ENCODE data around the gene RELL2.

RELL2 gene

DNA sequence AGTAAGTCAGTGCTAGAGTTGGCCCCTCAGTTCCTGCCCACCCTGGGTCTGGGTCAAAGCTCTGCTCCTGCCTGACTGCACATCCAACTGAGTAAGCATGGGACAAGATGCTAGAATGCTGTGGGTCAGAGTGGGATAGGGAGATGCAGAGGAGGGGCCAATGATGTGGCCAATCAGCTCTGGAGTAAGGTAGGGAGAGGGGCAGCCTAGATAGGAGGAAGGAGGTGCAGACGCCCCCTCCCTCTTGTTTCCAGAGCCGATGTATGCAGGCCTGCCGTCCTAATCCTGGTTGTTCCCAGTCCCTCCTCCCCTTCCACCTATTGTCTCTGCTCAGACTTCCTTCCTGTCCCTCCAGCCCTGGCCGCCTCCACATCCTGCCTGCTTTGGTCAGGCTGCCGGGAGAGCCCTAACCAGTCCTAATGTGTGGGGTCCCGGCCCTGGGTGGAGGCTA is 44.0 kb downstream of the RELL2 start:
- no peak for DNase-seq

DNA sequence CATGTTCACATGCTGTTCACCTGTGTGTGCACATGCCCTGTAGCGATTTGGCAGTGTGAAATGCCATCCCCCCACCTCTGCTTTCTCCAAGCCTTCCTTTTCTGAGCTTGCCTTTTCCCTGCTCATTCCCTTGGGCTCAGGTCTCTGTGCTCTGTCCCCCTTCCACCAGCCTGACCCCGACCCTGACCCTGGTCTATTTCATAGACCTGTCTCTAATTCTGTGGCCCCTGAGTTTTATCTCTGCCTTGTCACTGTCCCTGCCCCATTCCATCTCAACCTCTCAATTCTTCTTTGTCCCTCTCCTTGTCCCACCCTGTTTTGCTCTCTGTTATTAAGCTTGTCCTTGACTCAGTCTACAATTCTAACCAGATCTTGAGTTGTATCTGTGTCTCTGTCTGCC is 44.5 kb downstream of the RELL2 start:
- DNase-seq, result no peak

DNA sequence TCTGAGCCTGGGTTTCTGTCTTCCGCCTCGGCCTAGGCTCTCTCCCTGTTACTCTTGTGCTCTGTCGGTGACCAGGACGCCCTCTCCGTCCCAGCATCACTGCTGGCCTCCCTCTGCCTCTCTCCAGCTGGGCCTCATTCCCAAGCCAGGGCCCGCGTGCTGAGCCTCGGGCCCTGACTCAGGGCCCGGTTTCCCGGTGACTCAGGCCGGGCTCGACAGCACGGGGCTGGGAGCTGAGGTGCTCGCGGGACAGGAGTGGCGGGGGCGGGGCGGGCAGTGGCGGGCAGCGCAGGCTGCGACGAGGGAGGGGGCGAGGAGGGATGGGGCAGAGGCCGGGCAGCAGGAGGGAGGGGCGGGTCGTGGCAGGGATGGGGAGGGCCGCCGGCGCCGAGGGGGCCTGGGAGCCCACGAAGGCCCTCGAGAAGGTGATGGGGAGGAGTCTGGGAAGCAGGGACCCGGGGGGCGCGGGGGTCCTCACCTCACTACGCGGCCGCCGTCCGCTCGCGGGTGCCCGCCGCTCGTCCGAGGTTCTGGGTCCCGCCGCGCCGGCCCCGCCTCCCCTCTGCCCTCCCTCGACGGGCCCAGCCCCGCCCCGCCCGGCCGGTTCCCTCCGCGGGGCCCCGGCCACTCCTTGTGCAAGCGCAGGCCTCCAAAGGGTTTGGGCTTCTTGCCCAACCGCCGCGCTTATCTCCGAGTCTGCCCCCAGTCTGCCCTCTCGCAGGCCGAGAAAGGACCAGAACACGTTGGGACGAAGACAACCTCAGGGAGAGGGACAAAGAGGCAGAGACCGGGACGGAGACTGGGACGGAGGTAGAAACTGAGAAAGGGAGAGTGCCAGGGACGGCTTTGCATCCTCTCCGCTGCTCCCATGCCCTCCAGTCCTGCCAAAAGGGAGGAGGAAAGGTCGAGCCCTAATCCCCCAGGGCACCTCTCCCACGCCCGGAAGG is 45.2 kb downstream of the RELL2 start, which contains the start of gene ARAP3:
Gene ARAP3, minus strand, starts transcription at position 536 of the 947 bp plus-strand sequence. CDS start 1,744 bp downstream, outside the sequence.
- DNase-seq, result peak in 2 of 4 experiments; percentile 8 to 15

DNA sequence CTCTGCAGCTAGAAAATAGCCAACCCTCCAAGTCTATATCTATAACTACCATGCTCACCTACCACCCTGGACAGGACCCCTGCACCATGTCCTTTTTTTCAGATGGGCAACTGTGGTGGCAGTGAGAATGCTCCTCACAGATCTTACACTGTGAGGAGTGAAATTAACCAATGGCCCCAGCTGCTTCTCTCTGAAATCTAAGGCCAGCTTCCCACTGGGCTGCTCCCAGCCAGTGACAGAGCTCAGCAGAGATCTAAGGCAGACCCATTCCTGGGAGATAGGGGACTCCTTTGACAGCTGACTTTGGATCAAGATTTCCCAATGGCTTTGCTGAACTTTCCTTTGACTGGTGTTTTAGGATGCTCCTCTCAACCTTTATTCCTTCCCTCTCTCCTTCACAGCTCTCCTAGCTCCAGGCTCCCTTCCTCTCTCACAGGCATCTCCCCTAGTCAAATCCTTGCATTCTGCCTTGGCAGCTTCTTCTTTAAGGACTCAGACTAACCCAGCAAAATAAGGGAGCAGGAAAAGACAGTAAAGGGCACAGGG is 46.9 kb downstream of the RELL2 start:
- DNase-seq, result no peak

DNA sequence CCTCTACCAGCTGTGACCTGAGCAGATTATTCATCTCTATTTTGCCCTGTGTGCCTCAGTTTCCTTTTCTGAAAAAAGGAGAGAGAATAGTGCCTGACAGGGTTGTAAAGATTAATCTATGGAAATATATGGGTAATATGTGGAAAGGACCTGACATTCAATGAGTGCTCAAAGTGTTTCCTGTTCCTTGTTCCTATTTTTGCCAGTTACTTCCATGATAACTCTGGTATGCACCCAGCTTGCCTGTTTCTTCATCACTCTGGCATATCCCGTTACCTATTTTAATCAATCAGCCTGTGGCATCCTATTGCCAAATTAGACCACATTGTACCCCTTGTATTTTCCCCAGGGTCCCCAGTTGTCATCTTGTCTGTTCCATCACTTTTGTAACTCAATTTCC is 48.8 kb downstream of the RELL2 start:
- no peak for DNase-seq

DNA sequence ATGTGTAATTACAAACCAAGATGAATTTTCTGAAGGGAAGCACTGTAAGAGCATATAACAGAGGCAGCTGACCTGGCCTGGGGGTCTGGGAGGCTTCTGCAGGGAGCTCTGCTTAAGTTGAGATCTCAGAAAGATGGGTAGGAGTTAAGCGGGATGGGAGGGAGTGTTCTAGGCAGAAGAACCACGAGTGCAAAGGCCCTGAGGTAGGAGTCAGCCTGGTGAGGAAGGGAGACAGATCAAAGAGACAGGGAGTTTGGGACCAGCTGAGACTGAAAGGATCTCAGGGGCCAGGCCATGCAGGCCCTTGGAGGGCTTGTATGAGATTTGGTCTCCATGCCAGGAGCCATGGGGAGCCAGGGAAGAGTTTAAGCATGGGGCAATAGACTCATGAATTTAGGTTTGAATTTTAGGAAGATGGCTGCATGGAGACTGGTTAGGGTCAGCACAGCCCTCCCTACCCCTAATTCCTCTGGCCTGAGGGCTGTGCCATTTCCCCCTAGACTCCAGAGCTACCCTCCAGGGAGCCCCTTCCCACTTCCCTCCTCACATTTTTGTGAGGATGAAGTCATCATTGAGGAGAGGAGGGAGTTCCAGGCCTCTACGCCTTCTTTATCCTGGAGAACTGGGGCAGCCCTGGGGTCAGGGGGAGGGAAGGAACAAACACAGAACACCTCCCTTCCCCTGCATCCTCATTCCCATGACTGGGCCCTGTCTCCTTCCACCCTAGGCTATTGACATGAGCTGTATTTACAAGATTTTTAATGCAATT is 50.0 kb downstream of the RELL2 start:
- DNase-seq, result no peak

Data from activated naive CD4-positive, alpha-beta T cell (primary cell).